DMS53 treated with DMSO at 0.1 percent for 48 hours (cell line): ENCODE data around the gene RUNX3.

Experiments
- DNase-seq: peaks from one replicate; lab custom pipeline; 2025; ENCODE audit not compliant: unreplicated experiment; lab: John Stamatoyannopoulos, UW

The RUNX3 gene

GRCh38 chr1:24888971-24889676 lies 41.0 kb downstream of the RUNX3 start:
- no peak for DNase-seq

- no peak for DNase-seq
Measured at GRCh38 chr1:24888061-24888970, 41.8 kb downstream of the RUNX3 start.

GRCh38 chr1:24886241-24886640 lies 43.8 kb downstream of the RUNX3 start:
- no peak for DNase-seq

- DNase-seq = no peak
Measured at GRCh38 chr1:24884751-24885150, 45.3 kb downstream of the RUNX3 start.

GRCh38 chr1:24881034-24881433 lies 49.0 kb downstream of the RUNX3 start:
- DNase-seq = no peak

GRCh38 chr1:24878775-24879742 lies 51.0 kb downstream of the RUNX3 start:
- DNase-seq = no peak

- no peak for DNase-seq
Measured at GRCh38 chr1:24878045-24878444, 52.0 kb downstream of the RUNX3 start.

GRCh38 chr1:24875991-24876506 lies 54.0 kb downstream of the RUNX3 start:
- DNase-seq = no peak

- no peak for DNase-seq
Measured at GRCh38 chr1:24875257-24875656, 54.8 kb downstream of the RUNX3 start.

GRCh38 chr1:24874611-24875234 lies 55.4 kb downstream of the RUNX3 start:
- no peak for DNase-seq

- DNase-seq = no peak
Measured at GRCh38 chr1:24874056-24874455, 56.0 kb downstream of the RUNX3 start.

GRCh38 chr1:24873148-24873547 lies 56.9 kb downstream of the RUNX3 start:
- DNase-seq = no peak

- DNase-seq = no peak
Measured at GRCh38 chr1:24872061-24872850, 57.8 kb downstream of the RUNX3 start.

- no peak for DNase-seq
Measured at GRCh38 chr1:24871306-24871901, 58.7 kb downstream of the RUNX3 start.

- no peak for DNase-seq
Measured at GRCh38 chr1:24870551-24871195, 59.4 kb downstream of the RUNX3 start.

- no peak for DNase-seq
Measured at GRCh38 chr1:24868016-24868875, 61.8 kb downstream of the RUNX3 start.

GRCh38 chr1:24867084-24867870 lies 62.8 kb downstream of the RUNX3 start:
- no peak for DNase-seq
